Measurements from ENCODE around the gene MRPS7.

DNA sequence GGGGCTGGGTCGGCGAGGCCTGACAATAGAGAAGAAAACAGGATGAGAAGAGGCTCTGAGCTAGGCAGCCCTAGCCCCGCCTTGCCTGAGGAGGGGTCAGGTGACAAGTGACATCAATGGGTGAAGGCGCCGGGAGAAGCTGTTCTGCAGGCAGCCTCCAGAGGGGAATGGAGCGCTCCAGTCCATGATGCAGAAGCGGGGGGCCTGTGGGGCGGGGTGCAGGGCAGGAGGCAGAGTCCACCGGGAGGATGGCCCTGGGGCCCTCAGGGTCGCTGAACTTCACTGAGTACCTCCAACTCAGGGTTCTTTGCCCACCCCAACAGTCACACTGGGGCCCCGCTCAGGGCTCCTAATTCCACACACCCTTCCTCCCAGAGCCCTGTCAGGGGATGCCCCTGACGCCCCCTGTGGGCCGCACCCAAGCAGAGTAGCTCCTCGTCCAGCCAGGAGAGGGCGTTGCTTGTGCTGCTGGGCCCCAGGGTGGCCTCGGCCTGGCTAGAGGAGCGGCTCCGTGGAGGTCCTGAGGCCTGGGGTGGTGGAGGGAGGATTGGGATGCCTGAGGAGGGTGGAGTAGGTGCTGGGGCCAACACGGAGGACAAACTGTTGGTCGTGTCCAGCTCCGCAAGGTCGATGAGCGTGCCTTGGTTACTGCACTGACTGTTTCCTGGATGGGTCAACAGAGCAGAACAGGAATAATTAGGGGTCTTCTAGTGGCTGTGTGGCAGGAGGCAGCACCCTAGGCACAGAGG is 21.1 kb upstream of the MRPS7 start:
- TF ChIP-seq, protein P1, sequence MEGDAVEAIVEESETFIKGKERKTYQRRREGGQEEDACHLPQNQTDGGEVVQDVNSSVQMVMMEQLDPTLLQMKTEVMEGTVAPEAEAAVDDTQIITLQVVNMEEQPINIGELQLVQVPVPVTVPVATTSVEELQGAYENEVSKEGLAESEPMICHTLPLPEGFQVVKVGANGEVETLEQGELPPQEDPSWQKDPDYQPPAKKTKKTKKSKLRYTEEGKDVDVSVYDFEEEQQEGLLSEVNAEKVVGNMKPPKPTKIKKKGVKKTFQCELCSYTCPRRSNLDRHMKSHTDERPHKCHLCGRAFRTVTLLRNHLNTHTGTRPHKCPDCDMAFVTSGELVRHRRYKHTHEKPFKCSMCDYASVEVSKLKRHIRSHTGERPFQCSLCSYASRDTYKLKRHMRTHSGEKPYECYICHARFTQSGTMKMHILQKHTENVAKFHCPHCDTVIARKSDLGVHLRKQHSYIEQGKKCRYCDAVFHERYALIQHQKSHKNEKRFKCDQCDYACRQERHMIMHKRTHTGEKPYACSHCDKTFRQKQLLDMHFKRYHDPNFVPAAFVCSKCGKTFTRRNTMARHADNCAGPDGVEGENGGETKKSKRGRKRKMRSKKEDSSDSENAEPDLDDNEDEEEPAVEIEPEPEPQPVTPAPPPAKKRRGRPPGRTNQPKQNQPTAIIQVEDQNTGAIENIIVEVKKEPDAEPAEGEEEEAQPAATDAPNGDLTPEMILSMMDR (IDR thresholded peaks at IDR 0.05; ENCODE audit: insufficient read depth, low read length, poor library complexity, severe bottlenecking): peak; percentile 95
- TF ChIP-seq EZH2phosphoT487 (conservative IDR thresholded peaks at IDR 0.05; ENCODE audit: low read length): no peak

Measured in SU-DHL-6 (cell line).